K562 (cell line): ENCODE measurements around the gene FGF11.

ENCODE experiments used
- CHCHD3 ChIP-seq: fragments of 250-450 bp; sonication (Bioruptor Pico); IDR thresholded peaks from 2 replicates; pipeline ENCODE4 v2.1.2; 2022; ENCODE audit warnings: mild to moderate bottlenecking
- NELFE ChIP-seq: IDR thresholded peaks from 2 replicates; pipeline ENCODE4 v1.6.1; 2011; ENCODE audit warnings: mild to moderate bottlenecking; ENCODE audit not compliant: insufficient read depth, insufficient read length
- PHF8 ChIP-seq: fragments of 200-600 bp; sonication (generic); IDR thresholded peaks from 2 replicates; pipeline ENCODE4 v1.6.1; 2012; ENCODE audit warnings: mixed run types, mild to moderate bottlenecking, inconsistent platforms, low read length, moderate library complexity, borderline replicate concordance
- PRPF4 ChIP-seq: fragments of 200-400 bp; formaldehyde crosslinking; IDR thresholded peaks from one replicate; pipeline ENCODE4 v1.6.1; 2017; ENCODE audit warnings: low read length, low read depth, mild to moderate bottlenecking; ENCODE audit not compliant: insufficient read depth, poor library complexity, severe bottlenecking
- SP1 ChIP-seq: sonication (generic); formaldehyde crosslinking; IDR thresholded peaks from 2 replicates; pipeline ENCODE4 v1.8.1; 2022; ENCODE audit warnings: mild to moderate bottlenecking, missing genetic modification reagents
- SRSF9 ChIP-seq: fragments of 200-400 bp; formaldehyde crosslinking; IDR thresholded peaks from 2 replicates; pipeline ENCODE4 v1.6.1; 2017; ENCODE audit warnings: low read depth, low read length, borderline replicate concordance
- U2AF2 ChIP-seq: fragments of 200-400 bp; formaldehyde crosslinking; optimal IDR thresholded peaks from 2 replicates; pipeline ENCODE3; 2017; ENCODE audit warnings: low read depth, mild to moderate bottlenecking, low read length
- ZZZ3 ChIP-seq: fragments of 450-650 bp; IDR thresholded peaks from 2 replicates; pipeline ENCODE4 v1.6.1; 2016; ENCODE audit warnings: antibody characterized with exemption, mild to moderate bottlenecking, moderate library complexity
- TF ChIP-seq, protein P1 (sequence below), 3 experiments: IDR thresholded peaks in 2 of 3; conservative IDR thresholded peaks in 1 of 3; 2 replicates each; pipeline ENCODE4 v1.5.1; 2011 to 2012; ENCODE audit warnings: low read length in 3 of 3, mild to moderate bottlenecking in 3 of 3, control low read depth in 2 of 3, improper control_type of control experiment in 1 of 3, inconsistent platforms in 1 of 3, low read depth in 1 of 3, mixed read lengths in 1 of 3, moderate library complexity in 1 of 3; ENCODE audit not compliant: insufficient read depth in 2 of 3
- TF ChIP-seq, protein P2 (sequence below): fragments of 450-650 bp; IDR thresholded peaks from 2 replicates; pipeline ENCODE4 v1.6.1; 2016; ENCODE audit warnings: missing biosample characterization, missing genetic modification characterization
- TF ChIP-seq, protein P3 (sequence below): fragments of 450-650 bp; IDR thresholded peaks from 2 replicates; pipeline ENCODE4 v1.6.1; 2018; ENCODE audit not compliant: partially characterized antibody
- TF ChIP-seq, protein P4 (sequence below): fragments of 250-450 bp; sonication (Bioruptor Pico); IDR thresholded peaks from 2 replicates; pipeline ENCODE4 v1.4.0; 2020; ENCODE audit warnings: mild to moderate bottlenecking, moderate library complexity
- TF ChIP-seq, protein P5 (sequence below): IDR thresholded peaks from 3 replicates; pipeline ENCODE4 v1.6.1; 2011; ENCODE audit warnings: borderline replicate concordance, mild to moderate bottlenecking, moderate library complexity; ENCODE audit not compliant: insufficient read length; ENCODE audit errors: extremely low read depth
- TF ChIP-seq, protein P6 (sequence below): fragments of 250-450 bp; sonication (Bioruptor Pico); IDR thresholded peaks from 2 replicates; pipeline ENCODE4 v1.5.0; 2021

DNA sequence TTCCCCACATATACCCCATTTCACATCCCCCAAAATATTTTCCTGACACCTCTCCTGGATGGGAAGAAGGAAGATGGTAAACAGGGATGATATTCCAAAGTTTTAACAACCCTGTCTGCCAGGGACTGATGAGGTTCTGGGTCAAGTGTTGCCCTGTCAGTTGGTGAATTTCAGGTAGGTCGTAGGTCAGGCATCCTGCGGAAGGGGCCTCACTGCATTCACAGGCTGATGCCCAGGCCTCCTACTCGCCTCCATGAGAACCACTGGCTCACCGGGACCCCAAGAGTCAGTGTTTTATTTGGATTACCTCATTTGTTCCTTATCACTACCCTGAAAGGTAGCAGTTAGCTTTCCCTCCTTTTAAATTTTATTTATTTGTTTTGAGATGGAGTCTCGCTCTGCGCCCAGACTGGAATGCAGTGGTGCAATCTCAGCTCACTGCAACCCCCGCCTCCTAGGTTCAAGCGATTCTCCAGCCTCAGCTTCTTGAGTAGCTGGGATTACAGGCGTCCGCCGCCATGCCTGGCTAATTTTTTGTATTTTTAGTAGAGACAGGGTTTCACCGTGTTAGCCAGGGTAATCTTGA lies 29.6 kb downstream of the FGF11 start:
- TF ChIP-seq, protein P1, sequence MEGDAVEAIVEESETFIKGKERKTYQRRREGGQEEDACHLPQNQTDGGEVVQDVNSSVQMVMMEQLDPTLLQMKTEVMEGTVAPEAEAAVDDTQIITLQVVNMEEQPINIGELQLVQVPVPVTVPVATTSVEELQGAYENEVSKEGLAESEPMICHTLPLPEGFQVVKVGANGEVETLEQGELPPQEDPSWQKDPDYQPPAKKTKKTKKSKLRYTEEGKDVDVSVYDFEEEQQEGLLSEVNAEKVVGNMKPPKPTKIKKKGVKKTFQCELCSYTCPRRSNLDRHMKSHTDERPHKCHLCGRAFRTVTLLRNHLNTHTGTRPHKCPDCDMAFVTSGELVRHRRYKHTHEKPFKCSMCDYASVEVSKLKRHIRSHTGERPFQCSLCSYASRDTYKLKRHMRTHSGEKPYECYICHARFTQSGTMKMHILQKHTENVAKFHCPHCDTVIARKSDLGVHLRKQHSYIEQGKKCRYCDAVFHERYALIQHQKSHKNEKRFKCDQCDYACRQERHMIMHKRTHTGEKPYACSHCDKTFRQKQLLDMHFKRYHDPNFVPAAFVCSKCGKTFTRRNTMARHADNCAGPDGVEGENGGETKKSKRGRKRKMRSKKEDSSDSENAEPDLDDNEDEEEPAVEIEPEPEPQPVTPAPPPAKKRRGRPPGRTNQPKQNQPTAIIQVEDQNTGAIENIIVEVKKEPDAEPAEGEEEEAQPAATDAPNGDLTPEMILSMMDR (IDR thresholded peaks at IDR 0.05 in 2 of 3, conservative IDR thresholded peaks at IDR 0.05 in 1 of 3; ENCODE audit: insufficient read depth in 2 of 3, low read depth in 1 of 3, low read length in 3 of 3) = no peak
- TF ChIP-seq PRPF4 = no peak
- TF ChIP-seq CHCHD3 (CRISPR knock-in tag) = no peak
- TF ChIP-seq PHF8 = no peak
- no peak for TF ChIP-seq SRSF9
- no peak for TF ChIP-seq U2AF2
- no peak for TF ChIP-seq ZZZ3
- TF ChIP-seq, protein P2, sequence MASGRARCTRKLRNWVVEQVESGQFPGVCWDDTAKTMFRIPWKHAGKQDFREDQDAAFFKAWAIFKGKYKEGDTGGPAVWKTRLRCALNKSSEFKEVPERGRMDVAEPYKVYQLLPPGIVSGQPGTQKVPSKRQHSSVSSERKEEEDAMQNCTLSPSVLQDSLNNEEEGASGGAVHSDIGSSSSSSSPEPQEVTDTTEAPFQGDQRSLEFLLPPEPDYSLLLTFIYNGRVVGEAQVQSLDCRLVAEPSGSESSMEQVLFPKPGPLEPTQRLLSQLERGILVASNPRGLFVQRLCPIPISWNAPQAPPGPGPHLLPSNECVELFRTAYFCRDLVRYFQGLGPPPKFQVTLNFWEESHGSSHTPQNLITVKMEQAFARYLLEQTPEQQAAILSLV (tag) = no peak
- no peak for TF ChIP-seq SP1
- TF ChIP-seq, protein P3, sequence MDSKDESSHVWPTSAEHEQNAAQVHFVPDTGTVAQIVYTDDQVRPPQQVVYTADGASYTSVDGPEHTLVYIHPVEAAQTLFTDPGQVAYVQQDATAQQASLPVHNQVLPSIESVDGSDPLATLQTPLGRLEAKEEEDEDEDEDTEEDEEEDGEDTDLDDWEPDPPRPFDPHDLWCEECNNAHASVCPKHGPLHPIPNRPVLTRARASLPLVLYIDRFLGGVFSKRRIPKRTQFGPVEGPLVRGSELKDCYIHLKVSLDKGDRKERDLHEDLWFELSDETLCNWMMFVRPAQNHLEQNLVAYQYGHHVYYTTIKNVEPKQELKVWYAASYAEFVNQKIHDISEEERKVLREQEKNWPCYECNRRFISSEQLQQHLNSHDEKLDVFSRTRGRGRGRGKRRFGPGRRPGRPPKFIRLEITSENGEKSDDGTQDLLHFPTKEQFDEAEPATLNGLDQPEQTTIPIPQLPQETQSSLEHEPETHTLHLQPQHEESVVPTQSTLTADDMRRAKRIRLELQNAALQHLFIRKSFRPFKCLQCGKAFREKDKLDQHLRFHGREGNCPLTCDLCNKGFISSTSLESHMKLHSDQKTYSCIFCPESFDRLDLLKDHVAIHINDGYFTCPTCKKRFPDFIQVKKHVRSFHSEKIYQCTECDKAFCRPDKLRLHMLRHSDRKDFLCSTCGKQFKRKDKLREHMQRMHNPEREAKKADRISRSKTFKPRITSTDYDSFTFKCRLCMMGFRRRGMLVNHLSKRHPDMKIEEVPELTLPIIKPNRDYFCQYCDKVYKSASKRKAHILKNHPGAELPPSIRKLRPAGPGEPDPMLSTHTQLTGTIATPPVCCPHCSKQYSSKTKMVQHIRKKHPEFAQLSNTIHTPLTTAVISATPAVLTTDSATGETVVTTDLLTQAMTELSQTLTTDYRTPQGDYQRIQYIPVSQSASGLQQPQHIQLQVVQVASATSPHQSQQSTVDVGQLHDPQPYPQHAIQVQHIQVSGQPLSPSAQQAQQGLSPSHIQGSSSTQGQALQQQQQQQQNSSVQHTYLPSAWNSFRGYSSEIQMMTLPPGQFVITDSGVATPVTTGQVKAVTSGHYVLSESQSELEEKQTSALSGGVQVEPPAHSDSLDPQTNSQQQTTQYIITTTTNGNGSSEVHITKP = no peak
- TF ChIP-seq, protein P4, sequence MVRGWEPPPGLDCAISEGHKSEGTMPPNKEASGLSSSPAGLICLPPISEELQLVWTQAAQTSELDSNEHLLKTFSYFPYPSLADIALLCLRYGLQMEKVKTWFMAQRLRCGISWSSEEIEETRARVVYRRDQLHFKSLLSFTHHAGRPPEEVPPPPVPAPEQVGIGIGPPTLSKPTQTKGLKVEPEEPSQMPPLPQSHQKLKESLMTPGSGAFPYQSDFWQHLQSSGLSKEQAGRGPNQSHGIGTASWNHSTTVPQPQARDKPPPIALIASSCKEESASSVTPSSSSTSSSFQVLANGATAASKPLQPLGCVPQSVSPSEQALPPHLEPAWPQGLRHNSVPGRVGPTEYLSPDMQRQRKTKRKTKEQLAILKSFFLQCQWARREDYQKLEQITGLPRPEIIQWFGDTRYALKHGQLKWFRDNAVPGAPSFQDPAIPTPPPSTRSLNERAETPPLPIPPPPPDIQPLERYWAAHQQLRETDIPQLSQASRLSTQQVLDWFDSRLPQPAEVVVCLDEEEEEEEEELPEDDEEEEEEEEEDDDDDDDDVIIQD = no peak
- TF ChIP-seq NELFE = no peak
- TF ChIP-seq, protein P5, sequence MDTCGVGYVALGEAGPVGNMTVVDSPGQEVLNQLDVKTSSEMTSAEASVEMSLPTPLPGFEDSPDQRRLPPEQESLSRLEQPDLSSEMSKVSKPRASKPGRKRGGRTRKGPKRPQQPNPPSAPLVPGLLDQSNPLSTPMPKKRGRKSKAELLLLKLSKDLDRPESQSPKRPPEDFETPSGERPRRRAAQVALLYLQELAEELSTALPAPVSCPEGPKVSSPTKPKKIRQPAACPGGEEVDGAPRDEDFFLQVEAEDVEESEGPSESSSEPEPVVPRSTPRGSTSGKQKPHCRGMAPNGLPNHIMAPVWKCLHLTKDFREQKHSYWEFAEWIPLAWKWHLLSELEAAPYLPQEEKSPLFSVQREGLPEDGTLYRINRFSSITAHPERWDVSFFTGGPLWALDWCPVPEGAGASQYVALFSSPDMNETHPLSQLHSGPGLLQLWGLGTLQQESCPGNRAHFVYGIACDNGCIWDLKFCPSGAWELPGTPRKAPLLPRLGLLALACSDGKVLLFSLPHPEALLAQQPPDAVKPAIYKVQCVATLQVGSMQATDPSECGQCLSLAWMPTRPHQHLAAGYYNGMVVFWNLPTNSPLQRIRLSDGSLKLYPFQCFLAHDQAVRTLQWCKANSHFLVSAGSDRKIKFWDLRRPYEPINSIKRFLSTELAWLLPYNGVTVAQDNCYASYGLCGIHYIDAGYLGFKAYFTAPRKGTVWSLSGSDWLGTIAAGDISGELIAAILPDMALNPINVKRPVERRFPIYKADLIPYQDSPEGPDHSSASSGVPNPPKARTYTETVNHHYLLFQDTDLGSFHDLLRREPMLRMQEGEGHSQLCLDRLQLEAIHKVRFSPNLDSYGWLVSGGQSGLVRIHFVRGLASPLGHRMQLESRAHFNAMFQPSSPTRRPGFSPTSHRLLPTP = no peak
- TF ChIP-seq, protein P6, sequence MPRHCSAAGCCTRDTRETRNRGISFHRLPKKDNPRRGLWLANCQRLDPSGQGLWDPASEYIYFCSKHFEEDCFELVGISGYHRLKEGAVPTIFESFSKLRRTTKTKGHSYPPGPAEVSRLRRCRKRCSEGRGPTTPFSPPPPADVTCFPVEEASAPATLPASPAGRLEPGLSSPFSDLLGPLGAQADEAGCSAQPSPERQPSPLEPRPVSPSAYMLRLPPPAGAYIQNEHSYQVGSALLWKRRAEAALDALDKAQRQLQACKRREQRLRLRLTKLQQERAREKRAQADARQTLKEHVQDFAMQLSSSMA (CRISPR knock-in tag) = no peak
